Breast epithelium (tissue), 4 donors: Measurements from ENCODE around the gene RFT1. TPM values are rescaled to one million over a fixed set of nuclear protein-coding genes. Genes with fewer than 3 reads are reported as not detected.

Source experiments
- DNase-seq, 2 donors: peaks; one replicate each; pipeline ENCODE4 v3.0.0-alpha.2; 2019; ENCODE audit warnings: low spot score in 2 of 2
- H3K27ac ChIP-seq, 2 donors: fragments of 200-600 bp; sonication (generic) in 1 of 2; one replicate each; pipeline ENCODE4 v1.5.1; 2016 to 2019; ENCODE audit warnings: mild to moderate bottlenecking in 1 of 2
- H3K27me3 ChIP-seq, 2 donors: fragments of 200-600 bp; sonication (generic) in 1 of 2; one replicate each; pipeline versions ENCODE4 v1.5.1 to v1.6.0; 2017 to 2019; ENCODE audit warnings: control low read depth in 1 of 2, mild to moderate bottlenecking in 1 of 2
- H3K36me3 ChIP-seq: fragments of 200-600 bp; one replicate; pipeline ENCODE4 v1.5.1; 2019
- H3K4me1 ChIP-seq, 2 donors: fragments of 200-600 bp; sonication (generic); one replicate each; pipeline ENCODE4 v1.5.1; 2016 to 2019; ENCODE audit warnings: control low read depth in 1 of 2
- H3K4me3 ChIP-seq, 3 donors: fragments of 200-600 bp; sonication (generic); 1 replicate in 2 of 3; 2 replicates in 1 of 3; pipeline ENCODE4 v1.5.1; 2016 to 2019; ENCODE audit warnings: mild to moderate bottlenecking in 3 of 3, moderate library complexity in 2 of 3
- H3K9me3 ChIP-seq, 2 donors: fragments of 200-600 bp; sonication (generic) in 1 of 2; one replicate each; pipeline ENCODE4 v1.5.1; 2016 to 2019; ENCODE audit warnings: control low read depth in 1 of 2
- CTCF ChIP-seq, 3 donors: fragments of 450-650 bp; IDR thresholded peaks; one replicate each; pipeline ENCODE4 v1.5.1; 2016 to 2017; ENCODE audit warnings: antibody characterized with exemption in 3 of 3, mild to moderate bottlenecking in 3 of 3, moderate library complexity in 3 of 3
- POLR2A ChIP-seq: fragments of 450-650 bp; IDR thresholded peaks from one replicate; pipeline ENCODE4 v1.6.1; 2016; ENCODE audit warnings: antibody characterized with exemption, mild to moderate bottlenecking, moderate library complexity
- POLR2AphosphoS5 ChIP-seq, 3 donors: sonication (generic); formaldehyde crosslinking; IDR thresholded peaks; one replicate each; pipeline ENCODE4 v1.6.1; 2017; ENCODE audit warnings: antibody characterized with exemption in 3 of 3
- intact Hi-C: fragments of 100-400 bp; cut with DNase I; formaldehyde crosslinking; loops from one replicate; pipeline ENCODE4 v1.15.1; 2023; ENCODE audit warnings: low total_unique reads
- total RNA-seq, 3 donors: library from RNA; depleted of rRNA; stranded (reverse); fragments of >200 nt; gene quantifications; one replicate each; pipeline ENCODE4 v1.1.0, GENCODE V29; 2016

Gene RFT1
- total RNA-seq, 3 donors from 2014 or later = 9.5 to 11.7 (median 10.1) TPM

GRCh38 chr3:53040351-53040820, 89.8 kb downstream of the RFT1 start:
- H3K27ac ChIP-seq = no peak overlapping the region
- H3K4me1 ChIP-seq = no peaks in the 10 kb centered on the region
- no peak for DNase-seq
- H3K9me3 ChIP-seq = no peaks in the 10 kb centered on the region
- TF ChIP-seq POLR2AphosphoS5 (IDR thresholded peaks at IDR 0.05) (no peak), POLR2A (no peak), CTCF (IDR thresholded peaks at IDR 0.05) (no peak)
- H3K27me3 ChIP-seq = no peaks in the 10 kb centered on the region
- intact Hi-C loops = no loop called here
- no peak overlapping the region for H3K4me3 ChIP-seq
- no peaks in the 10 kb centered on the region for H3K36me3 ChIP-seq

GRCh38 chr3:53039376-53039752, 90.9 kb downstream of the RFT1 start:
- H3K36me3 ChIP-seq = no peaks in the 10 kb centered on the region
- H3K4me3 ChIP-seq = no peak overlapping the region
- no peaks in the 10 kb centered on the region for H3K4me1 ChIP-seq
- DNase-seq = no peak
- intact Hi-C loops = no loop called here
- TF ChIP-seq POLR2A (no peak), CTCF (IDR thresholded peaks at IDR 0.05) (no peak), POLR2AphosphoS5 (IDR thresholded peaks at IDR 0.05) (no peak)
- H3K27me3 ChIP-seq = no peaks in the 10 kb centered on the region
- no peaks in the 10 kb centered on the region for H3K9me3 ChIP-seq
- no peak overlapping the region for H3K27ac ChIP-seq

DNA sequence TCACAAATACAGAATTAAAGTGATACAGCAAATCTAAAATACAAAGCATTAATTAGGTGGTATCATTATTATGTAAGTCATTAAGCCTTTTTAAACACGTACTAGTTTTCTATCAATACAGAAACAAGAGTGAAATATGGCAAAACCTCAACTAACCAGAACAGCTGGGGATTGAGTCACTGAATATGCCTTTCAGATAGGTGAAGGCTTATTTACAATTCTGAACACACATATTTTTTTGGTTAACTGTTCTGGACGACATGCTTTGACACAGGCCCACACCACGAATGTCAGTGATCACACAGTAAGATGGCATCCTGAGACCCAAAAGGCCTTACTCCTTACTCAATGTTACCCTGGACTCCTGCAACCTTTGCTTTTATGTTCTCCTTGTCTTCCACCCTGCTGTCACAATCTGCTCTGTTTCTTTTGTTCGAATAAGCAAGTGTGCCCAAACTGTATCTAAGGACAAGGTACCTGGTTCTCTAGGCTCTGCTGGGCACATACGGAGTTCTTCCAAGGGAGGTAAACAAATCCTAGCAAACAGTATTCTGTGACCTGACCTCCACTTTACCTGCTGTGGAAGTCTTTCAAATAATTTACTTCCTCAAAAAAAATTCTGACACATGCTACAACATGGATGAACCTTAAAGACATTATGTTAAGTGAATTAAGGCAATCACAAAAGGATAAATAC, 91.4 kb downstream of the RFT1 start:
- H3K4me1 ChIP-seq = no peaks in the 10 kb centered on the region
- no peaks in the 10 kb centered on the region for H3K36me3 ChIP-seq
- H3K4me3 ChIP-seq = no peak overlapping the region
- H3K9me3 ChIP-seq = no peaks in the 10 kb centered on the region
- intact Hi-C loops = no loop called here
- TF ChIP-seq POLR2A (no peak), POLR2AphosphoS5 (IDR thresholded peaks at IDR 0.05) (no peak), CTCF (IDR thresholded peaks at IDR 0.05) (no peak)
- no peaks in the 10 kb centered on the region for H3K27me3 ChIP-seq
- no peak for DNase-seq
- H3K27ac ChIP-seq = no peak overlapping the region

Other genes with a start within 250 kb of the RFT1 start
- gene STIMATE, start 232.9 kb downstream of the RFT1 start, total RNA-seq = 10 to 100 TPM; 14.0 to 18.7 (median 14.7) TPM
- gene SFMBT1, start 84.4 kb downstream of the RFT1 start, total RNA-seq = 10 to 100 TPM; 17.9 to 35.1 (median 30.2) TPM
- 10 to 100 TPM; 14.0 to 36.8 (median 15.1) TPM for gene PRKCD, start 30.8 kb upstream of the RFT1 start, total RNA-seq
- 100 to 1,000 TPM; 130 to 273 (median 131) TPM for gene TKT, start 125.6 kb upstream of the RFT1 start, total RNA-seq
- 10 to 100 TPM; 21.9 to 26.2 (median 24.9) TPM for gene DCP1A, start 217.1 kb upstream of the RFT1 start, total RNA-seq